ENCODE measurements around the gene STMN3. TPM values are rescaled to one million over a fixed set of nuclear protein-coding genes. Genes with fewer than 3 reads are reported as not detected.
"Not testable (repeated sequence)": the region's sequence is repeated elsewhere in the genome, so short reads cannot be mapped to it uniquely, and the experiment has no call there.

Gene STMN3
- total RNA-seq, 2 donors from 2014 or later: 2.5 to 5.3 TPM

GRCh38 chr20:63663332-63664066, 10.3 kb upstream of the STMN3 start:
- Histone ChIP-seq H3K4me1 (peaks cover 9% of the 10 kb centered on the region), H3K4me3 (no peak overlapping the region), H3K27ac (no peak overlapping the region), H3K27me3 (no peaks in the 10 kb centered on the region), H3K36me3 (no peaks in the 10 kb centered on the region), H3K9me3 (no peaks in the 10 kb centered on the region), H3K9ac (ENCODE audit: low read depth in 2 of 2, low read length in 2 of 2) (no peak overlapping the region)
- DNase-seq: no peak
- intact Hi-C loops (cut with DNase I): no loop called here
- no peak for TF ChIP-seq CTCF (IDR thresholded peaks at IDR 0.05)

- H3K36me3 ChIP-seq: no peaks in the 10 kb centered on the region
- no peak for TF ChIP-seq CTCF (IDR thresholded peaks at IDR 0.05)
- H3K9me3 ChIP-seq: no peaks in the 10 kb centered on the region
- no peak for DNase-seq
- H3K27me3 ChIP-seq: no peaks in the 10 kb centered on the region
- intact Hi-C loops (cut with DNase I): no loop called here
- H3K9ac ChIP-seq (ENCODE audit: low read depth in 2 of 2, low read length in 2 of 2): no peak overlapping the region
- H3K4me1 ChIP-seq: peaks cover 9% of the 10 kb centered on the region
- no peak overlapping the region for H3K4me3 ChIP-seq
- H3K27ac ChIP-seq: no peak overlapping the region
Observed at GRCh38 chr20:63662813-63663189, 9.6 kb upstream of the STMN3 start.

- H3K9ac ChIP-seq (ENCODE audit: low read depth in 2 of 2, low read length in 2 of 2): no peak overlapping the region
- H3K9me3 ChIP-seq: no peaks in the 10 kb centered on the region
- intact Hi-C loops (cut with DNase I): no loop called here
- peaks cover 9% of the 10 kb centered on the region for H3K4me1 ChIP-seq
- H3K4me3 ChIP-seq: no peak overlapping the region
- H3K27ac ChIP-seq: no peak overlapping the region
- no peak for DNase-seq
- TF ChIP-seq CTCF (IDR thresholded peaks at IDR 0.05): no peak
- no peaks in the 10 kb centered on the region for H3K36me3 ChIP-seq
- H3K27me3 ChIP-seq: no peaks in the 10 kb centered on the region
Observed at GRCh38 chr20:63661959-63662812, 9.0 kb upstream of the STMN3 start.

GRCh38 chr20:63661108-63661507, 7.9 kb upstream of the STMN3 start:
- no peak for TF ChIP-seq CTCF (IDR thresholded peaks at IDR 0.05)
- Histone ChIP-seq H3K9ac (ENCODE audit: low read depth in 2 of 2, low read length in 2 of 2) (no peak overlapping the region), H3K27me3 (no peaks in the 10 kb centered on the region), H3K4me3 (no peak overlapping the region), H3K9me3 (no peaks in the 10 kb centered on the region), H3K36me3 (no peaks in the 10 kb centered on the region), H3K4me1 (peaks cover 9% of the 10 kb centered on the region), H3K27ac (no peak overlapping the region)
- intact Hi-C loops (cut with DNase I): no loop called here
- DNase-seq: no peak

- Histone ChIP-seq H3K9ac (ENCODE audit: low read depth in 2 of 2, low read length in 2 of 2) (no peak overlapping the region), H3K9me3 (no peaks in the 10 kb centered on the region), H3K4me1 (peaks cover 9% of the 10 kb centered on the region), H3K27ac (no peak overlapping the region), H3K36me3 (no peaks in the 10 kb centered on the region), H3K27me3 (no peaks in the 10 kb centered on the region), H3K4me3 (no peak overlapping the region)
- no peak for TF ChIP-seq CTCF (IDR thresholded peaks at IDR 0.05)
- intact Hi-C loops (cut with DNase I): no loop called here
- no peak for DNase-seq
Observed at GRCh38 chr20:63660622-63661021, 7.4 kb upstream of the STMN3 start.

GRCh38 chr20:63660174-63660573, 7.0 kb upstream of the STMN3 start:
- H3K4me1 ChIP-seq; H3K27ac ChIP-seq; H3K36me3 ChIP-seq; H3K4me3 ChIP-seq; intact Hi-C loops (cut with DNase I); DNase-seq; H3K9ac ChIP-seq (ENCODE audit: low read depth in 2 of 2, low read length in 2 of 2); H3K9me3 ChIP-seq; H3K27me3 ChIP-seq: not testable (repeated sequence)
